GM12891 (cell line): ENCODE data around the gene PROSER3.

ENCODE experiments used
- POLR2A ChIP-seq: IDR thresholded peaks from 2 replicates; pipeline ENCODE4 v1.6.1; 2011; ENCODE audit warnings: low read depth, low read length, control low read depth
- POLR2AphosphoS5 ChIP-seq: IDR thresholded peaks from 2 replicates; pipeline ENCODE4 v1.6.1; 2011; ENCODE audit warnings: low read depth, low read length, control low read depth
- SPI1 ChIP-seq: IDR thresholded peaks from 2 replicates; pipeline ENCODE4 v1.6.1; 2011; ENCODE audit warnings: low read depth, low read length, control low read depth
- TAF1 ChIP-seq: IDR thresholded peaks from 2 replicates; pipeline ENCODE4 v1.6.1; 2011; ENCODE audit warnings: low read depth, low read length, control low read depth

GRCh38 chr19:35776102-35776788 lies 18.3 kb downstream of the PROSER3 start:
- TF ChIP-seq POLR2A: no peak
- no peak for TF ChIP-seq SPI1
- TF ChIP-seq POLR2AphosphoS5: no peak
- no peak for TF ChIP-seq TAF1
